GM21381 (cell line): ENCODE results near the gene TBK1.

Source experiments
- ATAC-seq: cut with Tn5 transposase; IDR thresholded peaks from one replicate; pipeline ENCODE4 v1.9.1; 2021; ENCODE audit warnings: mild to moderate bottlenecking, moderate library complexity; ENCODE audit not compliant: unreplicated experiment

Gene TBK1

GRCh38 chr12:64450711-64451486 lies 1.0 kb upstream of the TBK1 start:
- no peak for ATAC-seq

DNA sequence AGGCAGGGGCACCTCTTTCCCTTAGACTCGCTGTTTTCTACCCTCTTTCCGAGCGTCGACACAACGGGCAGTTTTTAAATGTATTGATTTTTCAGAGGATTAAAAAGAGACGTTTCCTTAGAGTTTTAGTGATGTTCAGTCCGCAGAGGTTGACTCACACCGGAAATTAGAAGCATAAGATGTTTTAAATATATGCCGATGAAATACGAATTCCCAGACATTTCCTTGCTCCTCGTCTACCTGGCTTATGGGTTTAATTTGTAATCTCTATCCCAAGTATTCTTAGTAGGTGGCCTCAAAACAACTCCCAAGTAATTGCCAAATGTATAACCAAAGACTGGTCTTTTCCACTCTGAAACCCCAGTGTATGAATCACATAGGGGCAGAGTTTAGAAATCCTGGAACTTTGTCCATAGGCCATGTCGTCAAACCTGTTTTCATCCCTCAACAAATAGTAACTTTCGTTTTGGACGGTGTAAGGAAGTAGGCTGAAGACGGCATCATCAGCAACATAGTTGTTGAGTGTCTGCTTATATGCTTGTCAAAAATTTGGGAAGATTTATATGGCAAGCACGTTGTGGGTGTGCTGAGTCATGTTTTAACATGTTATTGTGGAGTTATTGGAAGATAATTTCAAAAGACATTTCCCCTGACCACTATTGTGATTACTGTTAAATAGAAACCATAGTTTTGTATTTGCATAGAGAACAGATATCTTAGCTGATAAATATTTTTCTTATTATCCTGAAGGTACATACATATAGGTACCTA lies 824 bp downstream of the TBK1 start:
- ATAC-seq, result no peak

DNA sequence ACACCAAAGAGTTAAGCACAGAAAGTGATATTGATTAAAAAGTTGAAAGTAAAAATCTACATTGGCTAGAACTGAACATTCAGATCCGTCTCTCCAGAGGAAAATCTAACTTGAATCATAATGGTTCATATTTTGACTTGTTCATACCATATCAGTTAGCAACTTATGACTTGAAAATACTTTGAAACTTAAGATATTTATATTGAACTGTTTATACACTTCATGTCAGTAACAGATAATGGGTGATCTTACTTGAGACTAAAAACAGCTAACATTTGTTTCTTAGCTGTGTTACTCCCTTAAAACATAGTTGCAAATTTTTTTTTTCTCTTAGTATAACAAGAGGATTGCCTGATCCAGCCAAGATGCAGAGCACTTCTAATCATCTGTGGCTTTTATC lies 3.6 kb downstream of the TBK1 start:
- no peak for ATAC-seq

GRCh38 chr12:64456119-64456518 lies 4.2 kb downstream of the TBK1 start:
- no peak for ATAC-seq

DNA sequence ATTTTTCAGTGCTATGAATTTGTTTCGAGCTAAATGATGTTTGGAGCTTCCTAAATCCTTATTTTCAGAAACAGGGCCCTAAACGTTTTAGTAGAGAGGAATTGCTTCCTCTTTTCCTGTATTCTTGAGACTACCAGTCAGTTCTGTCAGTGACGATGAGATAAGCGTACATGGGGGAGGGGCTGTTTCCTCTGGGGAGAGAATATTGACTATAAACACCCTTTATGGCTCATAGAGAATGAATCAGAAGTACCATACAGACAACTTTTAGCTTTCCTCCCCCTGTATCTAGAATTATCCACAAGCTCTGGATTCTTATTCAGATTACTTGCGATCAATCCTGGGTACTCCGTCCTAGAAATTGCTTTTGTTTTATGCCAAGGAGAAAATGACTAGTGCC lies 5.1 kb downstream of the TBK1 start:
- no peak for ATAC-seq

GRCh38 chr12:64457466-64457865 lies 5.5 kb downstream of the TBK1 start:
- ATAC-seq, result no peak

DNA sequence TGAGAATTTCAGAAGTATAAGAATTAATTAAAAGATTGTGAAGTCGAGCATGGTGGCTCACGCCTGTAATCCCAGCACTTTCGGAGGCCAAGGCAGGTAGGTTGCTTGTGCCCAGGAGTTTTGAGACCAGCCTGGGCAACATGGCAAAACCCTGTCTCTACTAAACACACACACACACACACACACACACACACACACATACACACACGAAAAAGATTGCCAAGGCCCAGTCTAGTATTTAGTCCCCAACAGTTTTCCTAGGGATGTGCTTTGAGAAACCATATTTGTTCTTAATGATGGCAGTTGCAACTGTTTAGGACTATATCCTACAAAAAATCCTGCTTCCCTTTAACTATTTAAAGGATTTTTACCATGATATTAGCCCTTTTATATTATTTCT lies 6.0 kb downstream of the TBK1 start:
- no peak for ATAC-seq

DNA sequence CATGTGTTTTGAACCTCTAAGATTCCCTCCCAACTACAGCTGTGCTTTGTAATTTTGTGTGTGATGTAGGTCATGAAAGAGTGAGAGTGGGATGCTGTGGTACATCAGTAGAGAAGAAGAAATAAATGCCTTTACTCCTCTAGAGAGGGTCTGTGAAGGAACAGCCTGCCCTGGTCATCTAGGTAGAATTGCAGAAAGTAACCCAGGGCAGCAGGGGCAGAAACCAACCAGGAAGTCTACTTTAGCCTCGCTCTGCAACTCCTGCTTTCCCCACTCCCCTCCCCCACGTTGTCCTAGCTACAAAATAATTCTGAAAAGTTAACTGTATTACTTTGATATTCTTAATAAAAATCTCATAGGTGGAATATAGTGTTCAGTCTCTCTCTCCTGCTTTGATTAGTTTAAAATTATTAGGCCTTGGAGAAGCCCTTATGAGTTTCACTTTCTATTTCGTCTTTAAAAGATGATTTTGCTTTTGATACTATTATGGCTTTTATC lies 7.5 kb downstream of the TBK1 start:
- peak; percentile 60 for ATAC-seq

DNA sequence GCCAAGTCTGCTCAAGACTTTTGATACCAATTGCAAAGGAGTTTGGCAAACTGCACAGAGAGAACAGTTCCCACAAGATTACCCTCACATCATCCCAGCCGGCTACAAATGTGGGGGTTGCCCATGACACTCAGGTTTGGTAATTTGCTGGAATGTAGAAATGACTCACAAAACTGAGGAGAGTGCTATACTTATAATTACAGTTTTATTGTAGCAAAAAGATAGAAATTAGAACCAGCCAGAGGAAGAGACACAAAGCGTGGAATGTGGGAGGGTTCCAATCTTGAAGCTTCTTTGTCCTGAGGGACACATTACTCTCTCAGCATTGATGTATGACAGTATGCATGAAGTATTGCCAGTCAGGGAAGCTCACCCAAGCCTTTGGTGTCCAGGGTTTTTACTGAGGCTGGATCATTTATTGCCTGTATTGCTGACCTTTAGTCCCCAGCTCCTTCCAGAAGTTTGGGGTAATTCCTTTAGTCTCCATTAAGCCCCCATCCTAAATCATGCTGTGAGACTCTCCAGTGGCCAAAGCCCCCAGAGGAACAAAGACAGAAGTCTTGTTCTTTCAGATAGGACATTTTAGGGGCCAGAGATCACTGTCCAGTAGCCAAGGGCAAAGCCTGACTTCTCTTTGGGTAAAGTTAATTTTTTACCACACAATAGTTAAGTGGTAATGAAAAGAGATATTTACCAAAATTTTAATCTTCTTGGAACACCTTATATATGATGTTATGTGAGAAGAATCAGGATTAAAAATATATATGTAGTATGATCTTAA lies 9.9 kb downstream of the TBK1 start:
- no peak for ATAC-seq

GRCh38 chr12:64466178-64466577 lies 14.3 kb downstream of the TBK1 start:
- ATAC-seq, result no peak

DNA sequence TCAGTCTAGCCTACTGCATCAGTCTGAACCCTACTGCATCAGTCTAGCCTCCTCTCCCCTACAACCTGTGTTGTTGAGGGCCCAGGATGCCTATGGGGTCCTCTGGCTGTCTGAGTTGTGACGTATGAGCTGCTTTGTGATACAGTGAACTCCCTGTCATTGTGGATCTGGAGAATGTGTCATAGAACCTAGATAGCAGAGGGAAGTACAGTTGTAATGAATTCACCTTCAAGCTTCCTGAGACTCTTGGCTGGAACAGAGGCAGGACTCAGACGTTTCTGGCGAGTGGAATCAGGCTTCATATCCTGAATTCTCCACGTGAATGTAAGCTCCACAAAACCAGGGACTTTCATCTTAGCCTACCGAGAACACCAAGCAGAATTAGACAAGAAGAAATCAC lies 17.0 kb downstream of the TBK1 start:
- no peak for ATAC-seq

DNA sequence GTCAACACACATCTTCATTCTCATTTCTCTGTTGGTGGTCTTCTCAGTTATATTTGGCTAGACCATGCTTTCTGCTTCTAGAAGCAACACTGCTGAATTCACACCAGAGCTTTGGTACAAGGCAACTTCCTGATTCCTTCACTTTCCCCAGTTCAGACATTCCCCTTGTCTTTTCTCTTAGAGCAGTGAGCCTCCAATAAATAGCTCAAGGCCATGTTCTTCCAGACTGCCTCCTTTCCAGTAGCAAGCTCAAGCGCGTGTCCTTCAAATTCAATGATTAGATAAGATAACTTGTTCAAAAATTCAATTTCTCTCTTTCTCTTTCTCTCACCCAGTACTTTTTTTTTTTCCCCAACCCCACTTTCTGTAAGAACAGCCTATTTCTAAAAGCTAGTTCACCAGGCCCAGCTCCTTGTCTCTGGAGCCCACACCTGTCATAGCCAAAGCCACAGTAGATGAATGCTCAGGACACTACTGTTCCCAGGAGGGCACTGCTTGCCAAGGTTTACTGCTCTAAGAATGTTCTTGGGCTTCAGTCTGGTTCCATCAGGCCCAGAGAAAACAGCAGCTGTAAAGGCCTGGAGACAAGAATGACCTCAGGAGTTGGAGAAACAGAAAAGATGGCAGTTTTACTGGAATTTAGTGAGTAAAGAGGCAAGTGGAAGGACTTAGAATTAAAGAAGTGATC lies 17.7 kb downstream of the TBK1 start:
- ATAC-seq, result no peak

DNA sequence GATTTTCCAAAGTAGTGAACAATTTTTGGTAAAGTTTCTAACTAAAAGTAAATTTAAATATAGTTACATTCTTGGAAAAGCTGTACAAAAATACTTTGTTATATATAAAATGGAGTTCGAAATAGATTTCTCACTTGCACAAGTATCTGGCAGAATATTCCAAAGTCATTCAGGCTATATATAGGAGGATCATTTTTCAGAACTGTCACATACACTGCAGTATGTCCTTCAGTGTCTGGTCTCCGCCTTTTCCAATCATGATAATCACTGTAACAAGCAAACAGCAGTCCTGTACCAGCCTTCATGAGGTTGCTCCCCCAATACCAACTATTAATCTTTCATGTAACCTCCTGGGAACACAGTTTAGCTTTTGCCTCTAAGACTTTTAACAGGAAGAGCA lies 18.6 kb downstream of the TBK1 start:
- ATAC-seq, result no peak

DNA sequence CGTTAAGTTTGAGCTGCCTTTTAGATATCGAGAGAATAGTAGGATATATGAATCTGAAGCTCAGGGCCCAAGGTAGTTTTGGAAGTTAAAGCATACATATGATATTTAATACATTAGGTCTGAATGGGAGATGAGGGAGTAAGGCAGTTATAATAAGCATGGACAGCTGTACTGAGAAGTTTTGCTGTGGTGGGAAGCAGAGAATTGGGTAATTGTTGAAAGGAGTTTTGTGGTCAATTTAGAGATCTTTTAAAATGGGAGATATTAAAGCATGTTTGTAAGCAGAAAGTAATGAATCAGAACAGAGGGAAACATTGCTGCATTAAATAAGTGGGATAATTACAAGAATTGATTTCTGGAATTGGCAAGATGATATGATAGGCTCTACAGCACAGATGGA lies 21.3 kb downstream of the TBK1 start:
- no peak for ATAC-seq

DNA sequence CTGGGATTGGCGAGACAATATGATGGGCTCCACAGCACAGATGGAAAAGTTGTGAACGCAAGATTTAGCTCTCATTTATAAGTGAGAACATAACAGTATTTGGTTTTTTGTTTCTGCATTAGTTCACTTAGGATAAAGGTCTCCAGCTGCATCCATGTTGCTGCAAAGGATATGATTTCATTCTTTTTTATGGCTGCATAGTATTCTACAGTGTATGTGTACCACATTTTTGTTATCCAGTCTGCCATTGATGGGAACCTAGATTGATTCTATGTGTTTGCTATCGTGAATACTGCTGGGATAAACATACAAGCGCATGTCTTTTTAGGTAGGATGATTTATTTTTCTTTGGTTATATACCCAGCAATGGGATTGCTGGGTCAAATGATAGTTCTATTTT lies 23.6 kb downstream of the TBK1 start:
- no peak for ATAC-seq

GRCh38 chr12:64476844-64477243 lies 24.9 kb downstream of the TBK1 start:
- no peak for ATAC-seq

- ATAC-seq, result no peak
Measured at GRCh38 chr12:64478661-64479060, 26.7 kb downstream of the TBK1 start.

DNA sequence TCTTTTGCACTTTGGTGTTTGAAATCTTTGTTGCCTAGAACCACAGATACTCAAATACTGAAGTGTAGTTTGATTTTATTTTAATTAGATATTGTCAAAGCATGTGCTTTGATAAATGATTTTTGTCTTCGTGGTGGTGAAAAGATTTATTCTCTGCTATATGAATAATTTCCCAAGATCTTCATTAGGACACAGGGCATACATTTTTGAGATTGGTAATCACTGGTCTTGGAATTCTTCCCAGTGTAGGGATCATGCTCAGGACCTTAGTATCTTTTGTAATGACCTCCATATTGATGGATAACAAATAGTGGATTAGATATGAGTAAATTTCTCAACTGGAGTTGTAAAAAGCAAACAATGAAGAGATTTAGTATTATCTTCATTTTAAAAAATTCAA lies 28.2 kb downstream of the TBK1 start:
- ATAC-seq, result no peak

- ATAC-seq, result no peak
Measured at GRCh38 chr12:64486657-64487056, 34.7 kb downstream of the TBK1 start.

GRCh38 chr12:64491718-64492117 lies 39.8 kb downstream of the TBK1 start:
- ATAC-seq, result no peak

DNA sequence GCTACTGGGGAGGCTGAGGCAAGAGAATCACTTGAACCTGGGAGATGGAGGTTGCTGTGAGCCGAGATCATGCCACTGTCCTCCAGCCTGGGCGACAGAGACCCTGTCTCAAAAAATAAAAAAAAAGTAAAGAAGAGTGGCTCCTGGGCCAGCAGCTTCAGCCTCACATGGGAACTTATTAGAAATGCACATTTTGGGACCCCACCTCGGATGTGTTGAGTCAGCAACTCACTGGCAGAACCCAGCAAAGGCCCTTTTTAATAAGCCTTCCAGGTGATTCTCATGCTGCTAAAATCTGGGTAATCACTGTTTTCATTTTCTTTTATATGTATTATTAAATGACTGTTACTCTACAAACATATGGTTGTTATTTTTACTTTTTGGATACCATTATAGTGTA lies 41.6 kb downstream of the TBK1 start:
- no peak for ATAC-seq
